Measurements from ENCODE around the gene AP2A1.

DNA sequence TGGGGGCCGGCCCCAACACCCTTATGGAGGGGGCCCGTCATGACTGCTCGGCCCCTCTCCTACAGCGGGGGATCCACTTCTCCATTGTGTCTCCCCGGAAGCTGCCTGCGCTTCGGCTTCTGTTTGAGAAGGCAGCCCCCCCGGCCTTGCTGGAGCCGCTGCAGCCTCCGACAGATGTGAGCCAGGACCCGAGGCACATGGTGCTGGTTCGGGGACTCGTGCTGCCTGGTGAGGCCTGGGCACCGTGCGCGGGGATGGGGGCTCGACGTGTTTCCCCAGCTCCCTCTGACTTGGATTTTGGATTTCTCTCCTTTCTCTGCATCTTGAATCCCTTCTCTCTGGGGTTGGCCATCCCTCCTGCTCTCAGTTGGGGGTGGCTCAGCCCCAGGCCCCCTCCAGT lies 62.9 kb downstream of the AP2A1 start:
- TF ChIP-seq, protein P1, sequence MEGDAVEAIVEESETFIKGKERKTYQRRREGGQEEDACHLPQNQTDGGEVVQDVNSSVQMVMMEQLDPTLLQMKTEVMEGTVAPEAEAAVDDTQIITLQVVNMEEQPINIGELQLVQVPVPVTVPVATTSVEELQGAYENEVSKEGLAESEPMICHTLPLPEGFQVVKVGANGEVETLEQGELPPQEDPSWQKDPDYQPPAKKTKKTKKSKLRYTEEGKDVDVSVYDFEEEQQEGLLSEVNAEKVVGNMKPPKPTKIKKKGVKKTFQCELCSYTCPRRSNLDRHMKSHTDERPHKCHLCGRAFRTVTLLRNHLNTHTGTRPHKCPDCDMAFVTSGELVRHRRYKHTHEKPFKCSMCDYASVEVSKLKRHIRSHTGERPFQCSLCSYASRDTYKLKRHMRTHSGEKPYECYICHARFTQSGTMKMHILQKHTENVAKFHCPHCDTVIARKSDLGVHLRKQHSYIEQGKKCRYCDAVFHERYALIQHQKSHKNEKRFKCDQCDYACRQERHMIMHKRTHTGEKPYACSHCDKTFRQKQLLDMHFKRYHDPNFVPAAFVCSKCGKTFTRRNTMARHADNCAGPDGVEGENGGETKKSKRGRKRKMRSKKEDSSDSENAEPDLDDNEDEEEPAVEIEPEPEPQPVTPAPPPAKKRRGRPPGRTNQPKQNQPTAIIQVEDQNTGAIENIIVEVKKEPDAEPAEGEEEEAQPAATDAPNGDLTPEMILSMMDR (conservative IDR thresholded peaks at IDR 0.05): no peak
- no peak for TF ChIP-seq ZFX (IDR thresholded peaks at IDR 0.05)
